HEK293 (cell line): ENCODE data around the gene PAXX.

Source experiments
- KLF9 ChIP-seq: fragments of 450-650 bp; formaldehyde crosslinking; IDR thresholded peaks from 2 replicates; pipeline ENCODE4 v1.5.1; 2016; ENCODE audit warnings: missing biosample characterization, missing genetic modification characterization, low read depth
- TCF7L2 ChIP-seq: IDR thresholded peaks from 2 replicates; pipeline ENCODE4 v1.6.1; 2011; ENCODE audit warnings: low read depth, mild to moderate bottlenecking, inconsistent platforms, low read length, moderate library complexity, borderline replicate concordance

GRCh38 chr9:136982232-136983051, 9.8 kb upstream of the PAXX start, which contains the start of gene LCNL1:
- TF ChIP-seq TCF7L2 (no peak), KLF9 (tag by site-specific recombination) (no peak)
